ENCODE data around the gene LCAT. TPM values are rescaled to one million over a fixed set of nuclear protein-coding genes. Genes with fewer than 3 reads are reported as not detected.

Gene LCAT
- polyA plus RNA-seq, 1 donor (not counting 4 experiments of a cell fraction or from before 2014, with no cell fraction given) = 6.5 TPM

GRCh38 chr16:67987460-67988160 is 43.7 kb upstream of the LCAT start:
- H3K27ac ChIP-seq (ENCODE audit: control insufficient read depth, insufficient read depth, low read length) = no peak overlapping the region
- TF ChIP-seq EZH2 (IDR thresholded peaks at IDR 0.05; ENCODE audit: low read length) (no peak), CTCF (optimal IDR thresholded peaks at IDR 0.05 in 1 of 3, IDR thresholded peaks at IDR 0.05 in 1 of 3, conservative IDR thresholded peaks at IDR 0.05 in 1 of 3; ENCODE audit: extremely low read depth in 1 of 3, insufficient read depth in 2 of 3, low read length in 3 of 3) (no peak)
- no peak overlapping the region for H2AFZ ChIP-seq (ENCODE audit: control insufficient read depth, low read length)
- no peaks in the 10 kb centered on the region for H3K27me3 ChIP-seq (ENCODE audit: control insufficient read depth, extremely low read depth, insufficient read depth, low read length)
- FAIRE-seq (no peak), DNase-seq (ENCODE audit: low read depth, low spot score) (no peak)
- H3K9me1 ChIP-seq (ENCODE audit: control insufficient read depth, extremely low read depth, insufficient read depth, low read length) = no peaks in the 10 kb centered on the region
- peaks cover 24% of the 10 kb centered on the region for H3K4me1 ChIP-seq (ENCODE audit: control insufficient read depth, extremely low read depth, insufficient read depth, low read length)
- no peaks in the 10 kb centered on the region for H3K9me3 ChIP-seq (ENCODE audit: control insufficient read depth, low read depth, low read length)
- no peak overlapping the region for H3K9ac ChIP-seq (ENCODE audit: control insufficient read depth, extremely low read depth, insufficient read depth, low read length)
- no peak overlapping the region for H3K4me3 ChIP-seq (ENCODE audit: control insufficient read depth in 2 of 3, extremely low read depth in 1 of 3, insufficient read depth in 2 of 3, low read depth in 1 of 3, low read length in 3 of 3)
- no peaks in the 10 kb centered on the region for H4K20me1 ChIP-seq (ENCODE audit: control insufficient read depth, extremely low read depth, insufficient read depth, low read length)
- dilution Hi-C loops (cut with MboI; ENCODE audit: extremely low pct_ligation_motif_present, low sequenced_read_pairs) = no loop called here
- H3K79me2 ChIP-seq (ENCODE audit: control insufficient read depth, insufficient read depth, low read length) = no peaks in the 10 kb centered on the region
- no peak overlapping the region for H3K4me2 ChIP-seq (ENCODE audit: control insufficient read depth, extremely low read depth, insufficient read depth, low read depth, low read length)
- H3K36me3 ChIP-seq (ENCODE audit: control insufficient read depth in 2 of 2, extremely low read depth in 1 of 2, insufficient read depth in 2 of 2, low read length in 2 of 2) = no peaks in the 10 kb centered on the region

- FAIRE-seq (no peak), DNase-seq (ENCODE audit: low read depth, low spot score) (no peak)
- Histone ChIP-seq H3K9me1 (ENCODE audit: control insufficient read depth, extremely low read depth, insufficient read depth, low read length) (no peaks in the 10 kb centered on the region), H2AFZ (ENCODE audit: control insufficient read depth, low read length) (no peak overlapping the region), H3K4me2 (ENCODE audit: control insufficient read depth, extremely low read depth, insufficient read depth, low read depth, low read length) (no peak overlapping the region), H4K20me1 (ENCODE audit: control insufficient read depth, extremely low read depth, insufficient read depth, low read length) (no peaks in the 10 kb centered on the region), H3K4me3 (ENCODE audit: control insufficient read depth in 2 of 3, extremely low read depth in 1 of 3, insufficient read depth in 2 of 3, low read depth in 1 of 3, low read length in 3 of 3) (no peak overlapping the region), H3K27me3 (ENCODE audit: control insufficient read depth, extremely low read depth, insufficient read depth, low read length) (no peaks in the 10 kb centered on the region), H3K9me3 (ENCODE audit: control insufficient read depth, low read depth, low read length) (no peaks in the 10 kb centered on the region), H3K9ac (ENCODE audit: control insufficient read depth, extremely low read depth, insufficient read depth, low read length) (no peak overlapping the region), H3K36me3 (ENCODE audit: control insufficient read depth in 2 of 2, extremely low read depth in 1 of 2, insufficient read depth in 2 of 2, low read length in 2 of 2) (no peaks in the 10 kb centered on the region), H3K27ac (ENCODE audit: control insufficient read depth, insufficient read depth, low read length) (no peak overlapping the region), H3K4me1 (ENCODE audit: control insufficient read depth, extremely low read depth, insufficient read depth, low read length) (peaks cover 24% of the 10 kb centered on the region), H3K79me2 (ENCODE audit: control insufficient read depth, insufficient read depth, low read length) (no peaks in the 10 kb centered on the region)
- TF ChIP-seq CTCF (optimal IDR thresholded peaks at IDR 0.05 in 1 of 3, IDR thresholded peaks at IDR 0.05 in 1 of 3, conservative IDR thresholded peaks at IDR 0.05 in 1 of 3; ENCODE audit: extremely low read depth in 1 of 3, insufficient read depth in 2 of 3, low read length in 3 of 3) (no peak), EZH2 (IDR thresholded peaks at IDR 0.05; ENCODE audit: low read length) (no peak)
- dilution Hi-C loops (cut with MboI; ENCODE audit: extremely low pct_ligation_motif_present, low sequenced_read_pairs) = no loop called here
Observed at GRCh38 chr16:67986949-67987348, 43.0 kb upstream of the LCAT start.
